Stomach smooth muscle (tissue), 2 donors: ENCODE data around the gene DAP3.
"Not testable (repeated sequence)": the region's sequence is repeated elsewhere in the genome, so short reads cannot be mapped to it uniquely, and the experiment has no call there.

Experiments used
- H3K27ac ChIP-seq: one replicate; pipeline ENCODE4 v1.7.0; 2013; ENCODE audit warnings: mild to moderate bottlenecking, low read length, inconsistent platforms
- H3K27me3 ChIP-seq, 2 donors: one replicate each; pipeline ENCODE4 v1.7.0; 2013; ENCODE audit warnings: low read length in 2 of 2; ENCODE audit not compliant: insufficient read depth in 2 of 2, control insufficient read depth in 1 of 2
- H3K36me3 ChIP-seq, 2 donors: one replicate each; pipeline ENCODE4 v1.7.0; 2013; ENCODE audit warnings: low read length in 2 of 2; ENCODE audit not compliant: control insufficient read depth in 2 of 2, insufficient read depth in 2 of 2
- H3K4me1 ChIP-seq: one replicate; pipeline ENCODE4 v1.7.0; 2013; ENCODE audit warnings: low read length; ENCODE audit not compliant: control insufficient read depth, insufficient read depth
- H3K4me3 ChIP-seq, 2 donors: one replicate each; pipeline ENCODE4 v1.7.0; 2013; ENCODE audit warnings: low read length in 2 of 2
- H3K9ac ChIP-seq, 2 donors: one replicate each; pipeline ENCODE4 v1.7.0; 2013; ENCODE audit warnings: low read length in 2 of 2, mild to moderate bottlenecking in 1 of 2
- H3K9me3 ChIP-seq, 2 donors: one replicate each; pipeline ENCODE4 v1.7.0; 2013; ENCODE audit warnings: low read length in 2 of 2; ENCODE audit not compliant: control insufficient read depth in 2 of 2
- donor health status: healthy.
- donor health status: Pancreatic carcinoma.

Gene DAP3

DNA sequence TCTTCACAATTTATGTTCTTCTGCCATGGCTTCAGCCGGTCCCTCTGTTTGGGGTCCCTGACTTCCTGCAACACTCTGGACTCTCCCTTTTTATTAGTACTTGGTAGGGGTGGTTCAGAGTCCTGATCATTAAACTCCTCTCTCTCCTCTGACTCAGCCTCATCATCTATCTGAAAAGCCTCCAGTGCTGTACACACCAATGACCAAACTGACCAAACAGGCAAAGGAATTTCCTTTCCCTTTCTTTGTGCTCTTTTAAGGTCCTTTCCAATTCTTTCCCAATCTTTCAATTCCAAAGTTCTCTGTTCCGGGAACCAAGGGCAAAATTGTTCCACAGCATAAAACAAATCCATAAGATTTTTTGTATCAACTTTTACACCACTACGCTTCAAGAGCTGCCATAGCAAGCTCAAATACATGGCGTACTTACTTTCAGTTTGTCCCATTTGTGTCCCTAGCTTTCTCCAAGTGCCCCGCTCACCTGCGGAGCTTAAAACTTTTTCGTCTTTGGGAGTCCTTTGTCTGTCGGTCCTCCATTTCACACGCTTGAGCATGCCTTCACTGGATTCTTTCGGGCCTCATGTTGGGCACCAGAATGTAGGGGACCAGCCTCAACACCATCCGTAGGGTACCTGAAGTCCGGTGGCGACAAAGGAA lies 9.6 kb downstream of the DAP3 start:
- Histone ChIP-seq H3K9ac (no peak overlapping the region), H3K27me3 (no peaks in the 10 kb centered on the region), H3K36me3 (no peaks in the 10 kb centered on the region), H3K27ac (no peak overlapping the region), H3K4me3 (no peak overlapping the region), H3K4me1 (no peaks in the 10 kb centered on the region), H3K9me3 (no peaks in the 10 kb centered on the region)

GRCh38 chr1:155699062-155699461 lies 10.2 kb downstream of the DAP3 start:
- H3K9ac ChIP-seq, H3K4me1 ChIP-seq, H3K27ac ChIP-seq, H3K9me3 ChIP-seq, H3K4me3 ChIP-seq, H3K27me3 ChIP-seq, H3K36me3 ChIP-seq: not testable (repeated sequence)

- not testable (repeated sequence) for H3K9ac ChIP-seq
Measured at GRCh38 chr1:155701675-155702074, 12.8 kb downstream of the DAP3 start.

GRCh38 chr1:155703216-155703615 lies 14.3 kb downstream of the DAP3 start:
- Histone ChIP-seq H3K27ac (no peak overlapping the region), H3K9me3 (no peaks in the 10 kb centered on the region), H3K4me3 (no peak overlapping the region), H3K9ac (no peak overlapping the region), H3K4me1 (no peaks in the 10 kb centered on the region), H3K27me3 (no peaks in the 10 kb centered on the region), H3K36me3 (no peaks in the 10 kb centered on the region)

More at GRCh38 chr1:155701675-155702074, 12.8 kb downstream of the DAP3 start:
- H3K27ac ChIP-seq, H3K4me3 ChIP-seq, H3K9me3 ChIP-seq, H3K27me3 ChIP-seq, H3K36me3 ChIP-seq, H3K4me1 ChIP-seq: not testable (repeated sequence)

- not testable (repeated sequence) for H3K4me3 ChIP-seq, H3K27ac ChIP-seq, H3K36me3 ChIP-seq, H3K4me1 ChIP-seq, H3K27me3 ChIP-seq, H3K9me3 ChIP-seq, H3K9ac ChIP-seq
Measured at GRCh38 chr1:155704414-155704813, 15.5 kb downstream of the DAP3 start.

DNA sequence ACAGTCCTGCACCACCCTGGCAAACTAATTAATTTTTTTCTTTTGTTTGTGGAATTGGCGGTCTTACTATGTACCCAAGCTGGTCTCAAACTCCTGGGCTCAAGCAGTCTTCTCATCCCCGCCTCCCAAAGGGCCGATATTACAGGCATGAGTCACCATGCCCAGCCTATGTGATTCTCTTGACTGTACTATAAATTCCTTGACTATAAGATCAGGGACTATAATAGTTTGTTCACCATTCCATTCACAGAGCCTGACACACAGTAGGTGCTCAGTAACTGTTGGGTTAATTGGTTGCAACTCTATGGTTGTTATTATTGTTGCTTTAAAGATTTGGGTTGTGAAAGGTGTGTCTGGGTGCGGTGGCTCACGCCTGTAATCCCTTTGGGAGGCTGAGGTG lies 17.2 kb downstream of the DAP3 start:
- Histone ChIP-seq H3K4me1 (no peaks in the 10 kb centered on the region), H3K27me3 (no peaks in the 10 kb centered on the region), H3K9ac (no peak overlapping the region), H3K36me3 (no peaks in the 10 kb centered on the region), H3K9me3 (no peaks in the 10 kb centered on the region), H3K27ac (no peak overlapping the region), H3K4me3 (no peak overlapping the region)

GRCh38 chr1:155709391-155709790 lies 20.5 kb downstream of the DAP3 start:
- Histone ChIP-seq H3K9me3 (no peaks in the 10 kb centered on the region), H3K27me3 (no peaks in the 10 kb centered on the region), H3K4me1 (no peaks in the 10 kb centered on the region), H3K27ac (no peak overlapping the region), H3K9ac (no peak overlapping the region), H3K4me3 (no peak overlapping the region), H3K36me3 (peaks cover 0 to 2% of the 10 kb centered on the region in 2 donors)

DNA sequence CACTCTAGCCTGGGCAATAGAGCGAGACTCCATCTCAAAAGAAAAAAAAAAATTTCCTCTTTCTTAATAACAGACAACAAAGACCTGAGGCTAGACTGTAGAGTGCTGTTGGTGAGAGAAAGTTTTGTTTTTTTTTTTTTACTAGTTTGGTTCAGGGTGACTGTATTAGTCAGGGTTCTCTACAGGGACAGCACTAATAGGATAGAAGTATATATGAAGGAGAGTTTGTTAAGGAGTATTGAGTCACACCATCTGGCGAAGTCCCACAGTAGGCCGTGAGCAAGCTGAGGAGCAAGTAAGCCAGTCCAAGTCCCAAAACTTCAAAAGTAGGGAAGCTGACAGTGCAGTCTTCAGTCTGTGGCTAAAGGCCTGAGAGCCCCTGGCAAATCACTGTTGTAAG lies 22.6 kb downstream of the DAP3 start:
- not testable (repeated sequence) for H3K9ac ChIP-seq, H3K4me3 ChIP-seq, H3K4me1 ChIP-seq, H3K36me3 ChIP-seq, H3K27me3 ChIP-seq, H3K27ac ChIP-seq, H3K9me3 ChIP-seq

DNA sequence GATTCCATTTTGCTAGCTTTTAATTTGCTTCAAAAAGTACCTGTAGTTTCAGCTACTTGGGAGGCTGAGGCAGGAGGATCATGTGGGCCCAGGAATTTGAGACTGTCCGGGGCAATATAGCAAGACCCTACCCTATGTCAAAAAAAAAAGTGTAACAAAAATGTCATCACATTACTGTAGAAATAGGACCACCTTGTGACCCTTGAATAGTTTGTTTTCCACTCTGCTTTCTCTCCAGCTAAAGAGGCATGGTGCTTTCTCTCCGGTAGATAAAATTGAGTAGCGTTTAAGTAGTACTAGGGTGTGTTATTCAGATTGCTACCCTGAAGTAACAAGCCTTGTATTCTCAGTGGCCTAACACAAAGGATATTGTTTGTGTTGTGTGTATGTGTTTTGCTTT lies 23.7 kb downstream of the DAP3 start:
- H3K4me3 ChIP-seq, H3K27ac ChIP-seq, H3K27me3 ChIP-seq, H3K9ac ChIP-seq, H3K4me1 ChIP-seq, H3K9me3 ChIP-seq, H3K36me3 ChIP-seq: not testable (repeated sequence)

GRCh38 chr1:155713075-155713474 lies 24.2 kb downstream of the DAP3 start:
- H3K27ac ChIP-seq, result no peak overlapping the region
- no peaks in the 10 kb centered on the region for H3K27me3 ChIP-seq
- H3K4me3 ChIP-seq, result no peak overlapping the region
- H3K36me3 ChIP-seq, result peaks cover 2 to 3% of the 10 kb centered on the region in 2 donors
- H3K9me3 ChIP-seq, result no peaks in the 10 kb centered on the region
- H3K9ac ChIP-seq, result no peak overlapping the region
- H3K4me1 ChIP-seq, result no peaks in the 10 kb centered on the region

- not testable (repeated sequence) for H3K27me3 ChIP-seq, H3K36me3 ChIP-seq, H3K27ac ChIP-seq, H3K4me3 ChIP-seq, H3K9me3 ChIP-seq, H3K9ac ChIP-seq, H3K4me1 ChIP-seq
Measured at GRCh38 chr1:155715056-155715455, 26.2 kb downstream of the DAP3 start.
